ENCODE measurements around the gene SPTBN4.
"Not testable (repeated sequence)": the region's sequence is repeated elsewhere in the genome, so short reads cannot be mapped to it uniquely, and the experiment has no call there.

SPTBN4 gene

DNA sequence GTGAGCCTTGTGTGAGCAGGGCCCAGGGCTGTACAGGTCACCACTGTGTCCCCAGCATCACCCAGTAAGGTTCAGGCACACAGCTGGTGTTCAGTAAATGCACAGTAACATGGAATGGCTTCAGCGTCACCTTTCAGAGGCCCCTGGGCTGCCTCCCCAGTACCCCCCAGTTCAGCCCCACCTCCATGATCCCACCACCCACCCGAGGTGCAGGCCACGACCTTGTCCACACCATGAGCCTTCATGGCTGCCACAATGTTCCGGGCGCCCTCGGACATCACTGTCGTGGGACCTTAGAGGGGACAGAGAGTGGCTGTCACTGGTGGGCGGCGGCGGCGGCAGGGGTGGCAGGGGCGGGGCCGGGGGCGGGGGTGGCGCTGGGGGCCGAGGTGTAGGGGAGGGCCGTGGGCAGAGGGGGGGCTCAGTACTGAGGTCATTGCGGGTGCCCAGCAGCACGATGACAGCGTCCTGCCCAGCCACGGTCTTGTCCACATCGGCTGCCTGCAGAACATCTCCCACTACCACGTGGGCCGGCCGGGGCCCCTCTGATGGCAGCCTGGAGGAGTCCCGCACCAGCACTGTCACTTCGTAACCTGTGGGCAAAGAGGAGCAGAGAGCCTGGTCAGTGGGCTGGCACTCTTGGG is 8.7 kb upstream of the SPTBN4 start:
- H3K4me3 ChIP-seq (ENCODE audit: low read length): no peak overlapping the region
- H3K27me3 ChIP-seq (ENCODE audit: control insufficient read depth, insufficient read depth, low read length): no peaks in the 10 kb centered on the region
- peaks cover 3% of the 10 kb centered on the region for H3K36me3 ChIP-seq (ENCODE audit: insufficient read depth, low read length)
- no peak overlapping the region for H3K9ac ChIP-seq (ENCODE audit: low read depth, low read length)
- no peak overlapping the region for H3K4me2 ChIP-seq (ENCODE audit: low read length)
- peaks cover 1% of the 10 kb centered on the region for H3K4me1 ChIP-seq (ENCODE audit: control insufficient read depth, insufficient read depth, low read length)
- no peaks in the 10 kb centered on the region for H3K9me3 ChIP-seq (replicated peaks; ENCODE audit: low read length)

DNA sequence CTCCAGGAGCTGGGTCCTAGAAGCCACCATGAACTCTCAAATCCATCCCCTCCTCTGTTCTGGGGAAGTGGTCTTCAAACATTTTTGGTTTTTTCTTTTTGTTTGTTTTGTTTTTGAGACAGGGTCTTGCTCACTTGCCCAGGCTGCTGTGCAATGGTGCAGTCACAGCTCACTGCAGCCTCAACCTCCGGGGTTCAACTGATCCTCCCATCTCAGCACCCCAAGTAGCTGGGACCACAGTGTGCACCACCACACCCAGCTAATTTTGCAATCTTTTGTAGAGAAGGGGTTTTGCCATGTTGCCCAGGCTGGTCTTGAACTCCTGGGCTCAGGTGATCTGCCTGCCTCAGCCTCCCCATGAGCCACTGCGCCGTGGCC is 8.2 kb upstream of the SPTBN4 start:
- no peaks in the 10 kb centered on the region for H3K9me3 ChIP-seq (replicated peaks; ENCODE audit: low read length)
- H3K4me3 ChIP-seq (ENCODE audit: low read length): no peak overlapping the region
- H3K9ac ChIP-seq (ENCODE audit: low read depth, low read length): no peak overlapping the region
- H3K4me2 ChIP-seq (ENCODE audit: low read length): no peak overlapping the region
- H3K36me3 ChIP-seq (ENCODE audit: insufficient read depth, low read length): peaks cover 3% of the 10 kb centered on the region
- H3K27me3 ChIP-seq (ENCODE audit: control insufficient read depth, insufficient read depth, low read length): no peaks in the 10 kb centered on the region
- H3K4me1 ChIP-seq (ENCODE audit: control insufficient read depth, insufficient read depth, low read length): peaks cover 4% of the 10 kb centered on the region

DNA sequence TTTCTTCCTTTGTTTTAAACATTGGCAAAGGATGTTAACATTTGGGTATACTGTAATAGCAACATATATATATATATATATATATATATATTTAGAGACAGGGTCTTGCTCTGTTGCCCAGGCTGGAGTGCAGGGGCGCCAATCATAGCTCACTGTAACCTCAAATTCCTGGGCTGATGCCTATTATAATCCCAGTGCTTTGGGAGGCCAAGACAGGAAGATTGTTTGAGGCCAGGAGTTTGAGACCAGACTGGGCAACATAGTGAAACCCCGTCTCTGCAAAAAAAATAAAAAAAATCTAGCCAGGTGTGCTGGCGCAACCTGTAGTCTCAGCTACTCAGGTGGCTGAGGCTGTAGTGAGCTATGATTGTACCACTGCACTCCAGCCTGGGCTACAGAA is 6.6 kb upstream of the SPTBN4 start:
- Histone ChIP-seq H3K9me3 (replicated peaks; ENCODE audit: low read length) (no peaks in the 10 kb centered on the region), H3K4me3 (ENCODE audit: low read length) (no peak overlapping the region), H3K4me2 (ENCODE audit: low read length) (no peak overlapping the region), H3K9ac (ENCODE audit: low read depth, low read length) (no peak overlapping the region), H3K36me3 (ENCODE audit: insufficient read depth, low read length) (peaks cover 3% of the 10 kb centered on the region), H3K27me3 (ENCODE audit: control insufficient read depth, insufficient read depth, low read length) (no peaks in the 10 kb centered on the region), H3K4me1 (ENCODE audit: control insufficient read depth, insufficient read depth, low read length) (peaks cover 20% of the 10 kb centered on the region)

DNA sequence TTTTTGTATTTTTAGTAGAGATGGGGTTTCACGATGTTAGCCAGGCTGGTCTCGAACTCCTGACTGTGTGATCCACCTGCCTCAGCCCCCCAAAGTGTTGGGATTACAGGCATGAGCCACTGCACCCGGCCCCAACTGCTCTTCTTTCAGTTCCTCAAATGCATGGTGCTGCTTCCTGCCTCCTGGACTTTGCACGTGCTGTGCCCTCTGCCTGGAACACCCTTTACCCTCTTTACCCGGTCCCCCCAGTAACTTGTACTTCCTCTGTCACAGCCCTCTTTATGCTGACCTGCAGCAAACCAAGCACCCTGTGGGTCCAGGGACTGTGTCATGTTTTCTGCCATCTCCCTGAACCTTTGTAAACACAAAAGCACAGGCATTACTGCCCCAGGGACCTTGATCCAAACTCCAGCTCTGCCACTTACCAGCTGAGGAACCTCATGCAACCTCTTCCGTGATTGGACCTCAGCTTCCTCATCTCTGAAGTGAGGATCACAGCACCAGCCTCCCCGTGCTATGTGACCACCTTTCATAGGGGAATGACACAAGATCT is 5.1 kb upstream of the SPTBN4 start:
- Histone ChIP-seq H3K4me3 (ENCODE audit: low read length) (no peak overlapping the region), H3K27me3 (ENCODE audit: control insufficient read depth, insufficient read depth, low read length) (peaks cover 7% of the 10 kb centered on the region), H3K4me1 (ENCODE audit: control insufficient read depth, insufficient read depth, low read length) (peaks cover 28% of the 10 kb centered on the region), H3K4me2 (ENCODE audit: low read length) (no peak overlapping the region), H3K9me3 (replicated peaks; ENCODE audit: low read length) (no peaks in the 10 kb centered on the region), H3K9ac (ENCODE audit: low read depth, low read length) (no peak overlapping the region), H3K36me3 (ENCODE audit: insufficient read depth, low read length) (peaks cover 3% of the 10 kb centered on the region)

DNA sequence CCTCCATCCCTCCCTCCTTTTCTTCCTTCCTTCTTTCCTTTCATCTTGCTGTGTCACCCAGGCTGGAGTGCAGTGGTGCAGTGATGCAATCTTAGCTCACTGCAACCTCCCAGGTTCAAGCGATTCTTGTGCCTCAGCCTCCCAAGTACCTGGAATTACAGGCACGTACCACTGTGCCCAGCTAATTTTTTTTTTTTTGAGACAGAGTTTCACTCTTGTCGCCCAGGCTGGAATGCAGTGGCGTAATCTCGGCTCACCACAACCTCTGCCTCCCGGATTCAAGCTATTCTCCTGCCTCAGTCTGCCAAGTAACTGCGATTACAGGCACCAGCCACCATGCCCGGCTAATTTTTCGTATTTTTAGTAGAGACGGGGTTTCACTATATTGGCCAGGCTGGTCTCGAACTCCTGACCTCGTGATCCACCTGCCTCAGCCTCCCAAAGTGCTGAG is 3.2 kb upstream of the SPTBN4 start:
- not testable (repeated sequence) for H3K9me3 ChIP-seq (replicated peaks; ENCODE audit: low read length); H3K4me3 ChIP-seq (ENCODE audit: low read length); H3K36me3 ChIP-seq (ENCODE audit: insufficient read depth, low read length); H3K27me3 ChIP-seq (ENCODE audit: control insufficient read depth, insufficient read depth, low read length)
- Histone ChIP-seq H3K4me2 (ENCODE audit: low read length) (peak overlapping the region; percentile 7), H3K4me1 (ENCODE audit: control insufficient read depth, insufficient read depth, low read length) (peaks cover 29% of the 10 kb centered on the region), H3K9ac (ENCODE audit: low read depth, low read length) (peak overlapping the region; percentile 9)

DNA sequence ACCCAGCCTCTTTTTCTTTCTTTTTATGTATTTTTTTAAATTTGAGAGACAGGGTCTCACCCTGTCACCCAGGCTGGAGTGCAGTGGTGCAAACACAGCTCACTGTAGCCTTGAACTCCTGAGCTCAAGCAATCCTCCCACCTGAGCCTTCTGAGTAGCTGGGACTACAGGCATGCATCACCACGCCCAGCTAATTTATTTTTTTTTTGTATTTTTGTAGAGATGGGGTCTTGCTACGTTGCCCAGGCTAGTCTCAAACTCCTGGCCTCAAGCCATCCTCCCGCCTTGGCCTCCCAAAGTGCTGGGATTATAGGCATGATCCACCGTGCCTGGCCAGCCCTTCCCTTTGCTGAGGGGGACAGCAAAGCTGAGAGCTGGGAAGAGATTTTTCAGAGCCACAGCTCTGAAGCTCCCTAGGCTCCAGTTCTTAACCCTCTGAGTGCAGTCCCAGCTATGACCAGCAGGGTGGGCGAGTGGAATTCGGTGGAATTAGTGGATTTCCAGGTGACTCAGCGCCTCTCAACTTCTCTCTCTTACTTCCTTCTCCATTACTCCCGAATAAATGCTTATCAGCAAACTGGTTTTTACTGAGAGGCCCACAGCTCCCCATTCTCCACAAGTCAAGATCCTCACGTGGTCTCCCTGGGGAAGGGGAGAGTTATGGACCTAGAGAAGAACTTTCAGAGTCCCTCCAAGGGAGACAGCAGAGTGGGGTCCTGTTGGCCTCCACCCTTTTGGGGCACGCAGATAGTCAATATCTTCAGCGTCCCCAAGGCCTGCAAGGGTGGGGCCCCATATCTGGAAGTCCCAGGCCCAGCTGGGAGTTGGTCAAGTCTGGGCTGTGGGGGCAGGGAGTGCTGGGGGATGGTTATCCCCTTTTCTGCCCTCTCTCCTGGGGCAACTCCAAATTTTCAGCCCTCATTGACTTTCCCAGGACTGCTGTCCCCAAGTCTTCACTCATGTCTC is 2.5 kb upstream of the SPTBN4 start:
- H3K9me3 ChIP-seq (replicated peaks; ENCODE audit: low read length): no peaks in the 10 kb centered on the region
- H3K4me3 ChIP-seq (ENCODE audit: low read length): peak overlapping the region; percentile 83
- H3K27me3 ChIP-seq (ENCODE audit: control insufficient read depth, insufficient read depth, low read length): peaks cover 8% of the 10 kb centered on the region
- H3K9ac ChIP-seq (ENCODE audit: low read depth, low read length): peak overlapping the region; percentile 83
- peak overlapping the region; percentile 87 for H3K4me2 ChIP-seq (ENCODE audit: low read length)
- H3K36me3 ChIP-seq (ENCODE audit: insufficient read depth, low read length): no peaks in the 10 kb centered on the region
- peaks cover 29% of the 10 kb centered on the region for H3K4me1 ChIP-seq (ENCODE audit: control insufficient read depth, insufficient read depth, low read length)

DNA sequence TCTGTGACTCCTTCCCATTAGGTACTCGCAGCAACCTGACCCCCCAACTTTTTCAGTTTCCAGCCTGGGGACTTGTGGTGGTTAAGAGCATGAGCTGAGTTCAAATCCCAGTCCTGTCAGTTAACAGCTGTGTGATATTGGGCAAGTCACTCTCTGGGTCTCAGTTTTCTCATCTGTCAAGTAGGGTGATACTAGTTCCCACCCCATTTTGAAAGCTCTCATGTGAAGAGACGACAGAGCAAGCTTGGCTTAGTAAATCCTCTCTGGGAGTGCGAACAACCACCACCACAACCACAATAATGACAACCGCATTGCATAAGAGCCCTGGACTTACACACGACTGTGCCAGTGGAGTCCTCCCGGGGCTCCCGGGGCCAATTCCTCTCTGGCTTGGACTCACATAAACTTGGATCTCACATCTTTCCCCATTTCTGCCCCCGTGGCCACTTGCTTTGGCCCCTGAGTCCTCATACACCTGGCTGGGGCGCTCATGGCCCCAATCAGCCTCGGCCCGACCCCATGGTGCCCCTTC is 1.7 kb upstream of the SPTBN4 start:
- peaks cover 29% of the 10 kb centered on the region for H3K4me1 ChIP-seq (ENCODE audit: control insufficient read depth, insufficient read depth, low read length)
- peak overlapping the region; percentile 83 for H3K9ac ChIP-seq (ENCODE audit: low read depth, low read length)
- H3K36me3 ChIP-seq (ENCODE audit: insufficient read depth, low read length): no peaks in the 10 kb centered on the region
- H3K4me2 ChIP-seq (ENCODE audit: low read length): peak overlapping the region; percentile 87
- peaks cover 8% of the 10 kb centered on the region for H3K27me3 ChIP-seq (ENCODE audit: control insufficient read depth, insufficient read depth, low read length)
- no peaks in the 10 kb centered on the region for H3K9me3 ChIP-seq (replicated peaks; ENCODE audit: low read length)
- H3K4me3 ChIP-seq (ENCODE audit: low read length): peak overlapping the region; percentile 83

DNA sequence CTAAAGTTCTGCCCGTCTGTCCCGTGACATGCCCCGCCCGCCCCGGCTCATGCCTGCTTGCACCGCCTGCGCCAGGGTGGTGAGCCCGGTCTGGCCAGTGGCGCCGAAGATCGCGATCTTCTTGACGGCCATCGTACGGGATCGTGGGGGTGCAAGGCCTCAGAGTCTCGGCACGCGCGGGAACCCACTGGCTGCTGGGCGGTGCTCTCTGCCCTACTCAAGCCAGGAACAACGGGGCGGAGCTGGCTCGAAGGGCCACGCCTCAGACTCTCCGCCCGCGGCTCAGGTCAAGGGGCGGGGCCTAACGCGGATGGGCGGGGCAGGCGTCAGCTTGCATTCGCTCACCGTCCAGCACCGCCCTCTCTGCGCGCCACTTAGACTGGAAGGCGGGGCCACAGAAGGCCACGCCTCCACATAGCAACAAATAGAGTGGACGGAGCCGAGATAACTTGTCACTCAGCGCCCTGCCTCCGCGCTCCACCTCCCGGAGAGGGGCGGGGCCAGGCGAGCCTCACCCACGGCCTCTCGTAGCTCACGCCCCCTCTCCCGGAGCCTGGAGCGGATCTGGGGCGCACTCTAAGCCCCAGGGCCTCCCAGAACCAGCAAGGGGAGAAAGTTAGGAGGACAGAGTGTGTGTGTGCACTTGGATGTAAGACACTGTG is 1.1 kb upstream of the SPTBN4 start, which contains the start of gene BLVRB:
Gene BLVRB, minus strand, starts transcription at position 189 of the 662 bp plus-strand sequence. Its CDS starts 57 bp downstream, at position 132.
- Histone ChIP-seq H3K9me3 (replicated peaks; ENCODE audit: low read length) (no peaks in the 10 kb centered on the region), H3K36me3 (ENCODE audit: insufficient read depth, low read length) (no peaks in the 10 kb centered on the region), H3K4me3 (ENCODE audit: low read length) (peak within 1 kb of the TSS; percentile 83), H3K27me3 (ENCODE audit: control insufficient read depth, insufficient read depth, low read length) (peaks cover 8% of the 10 kb centered on the region), H3K9ac (ENCODE audit: low read depth, low read length) (peak within 1 kb of the TSS; percentile 83), H3K4me1 (ENCODE audit: control insufficient read depth, insufficient read depth, low read length) (peaks cover 29% of the 10 kb centered on the region), H3K4me2 (ENCODE audit: low read length) (peak within 1 kb of the TSS; percentile 92)

DNA sequence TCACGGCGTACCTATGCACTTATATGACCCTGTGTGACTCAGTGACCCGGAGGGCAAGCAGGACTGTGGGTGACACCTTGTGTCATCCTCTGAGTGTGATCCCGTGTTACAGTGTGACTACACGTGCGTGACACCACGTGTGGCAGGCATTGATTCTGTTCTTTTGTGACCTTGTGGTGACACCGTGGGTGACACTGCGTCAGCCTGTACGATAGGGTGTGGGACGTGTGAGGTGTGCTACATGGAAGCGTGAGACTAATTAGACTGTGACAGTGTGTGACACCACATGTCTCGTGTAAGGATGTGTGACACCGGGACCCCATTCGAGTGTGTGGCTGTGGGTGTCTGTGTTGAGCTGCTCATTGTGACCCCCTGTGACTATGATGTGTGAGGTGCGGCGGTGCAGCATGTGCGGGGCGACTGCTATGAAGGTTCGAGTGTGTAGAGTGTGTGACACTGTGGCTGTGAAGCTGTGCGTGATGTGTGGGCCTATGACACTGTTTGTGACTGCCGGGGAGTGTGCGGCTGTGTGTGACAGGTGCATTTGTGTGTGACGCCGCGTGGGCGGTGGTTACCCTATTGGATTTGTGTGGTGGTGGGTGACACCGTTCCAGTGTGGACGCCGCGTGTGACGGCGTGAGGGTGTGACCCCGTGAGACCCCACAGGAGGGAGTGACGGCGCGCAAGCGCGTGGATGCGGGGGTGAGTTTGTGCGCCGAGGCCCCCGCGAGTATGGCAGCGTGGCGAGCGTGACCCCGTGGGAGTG is 399 bp upstream of the SPTBN4 start:
- Histone ChIP-seq H3K4me1 (ENCODE audit: control insufficient read depth, insufficient read depth, low read length) (peaks cover 29% of the 10 kb centered on the region), H3K9me3 (replicated peaks; ENCODE audit: low read length) (no peaks in the 10 kb centered on the region), H3K9ac (ENCODE audit: low read depth, low read length) (no peak overlapping the region), H3K36me3 (ENCODE audit: insufficient read depth, low read length) (no peaks in the 10 kb centered on the region), H3K27me3 (ENCODE audit: control insufficient read depth, insufficient read depth, low read length) (peaks cover 8% of the 10 kb centered on the region), H3K4me3 (ENCODE audit: low read length) (peak overlapping the region; percentile 67), H3K4me2 (ENCODE audit: low read length) (peak overlapping the region; percentile 92)

DNA sequence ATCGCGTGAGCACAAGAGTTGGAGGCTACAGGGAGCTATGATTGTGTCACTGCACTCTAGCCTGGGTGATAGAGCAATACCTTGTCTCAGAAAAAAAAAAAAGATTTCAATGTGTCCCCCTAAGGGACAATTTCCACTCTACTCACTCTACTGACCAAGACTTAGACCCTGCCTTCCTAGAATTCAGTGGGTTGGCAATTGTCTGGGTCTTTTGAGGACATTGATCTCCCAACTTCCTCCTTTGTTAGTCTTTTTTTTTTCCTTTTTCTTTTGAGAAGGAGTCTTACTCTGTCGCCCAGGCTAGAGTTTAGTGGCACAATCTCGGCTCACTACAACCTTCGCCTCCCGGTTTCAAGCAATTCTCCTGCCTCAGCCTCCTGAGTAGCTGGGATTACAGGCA is 2.2 kb downstream of the SPTBN4 start:
- H3K4me3 ChIP-seq (ENCODE audit: low read length): no peak overlapping the region

More for the DNA sequence above, 2.2 kb downstream of the SPTBN4 start:
- Histone ChIP-seq H3K4me2 (ENCODE audit: low read length) (no peak overlapping the region), H3K36me3 (ENCODE audit: insufficient read depth, low read length) (no peaks in the 10 kb centered on the region), H3K9ac (ENCODE audit: low read depth, low read length) (no peak overlapping the region), H3K9me3 (replicated peaks; ENCODE audit: low read length) (no peaks in the 10 kb centered on the region), H3K27me3 (ENCODE audit: control insufficient read depth, insufficient read depth, low read length) (peaks cover 8% of the 10 kb centered on the region), H3K4me1 (ENCODE audit: control insufficient read depth, insufficient read depth, low read length) (peaks cover 21% of the 10 kb centered on the region)
